WI38 (cell line): Measurements from ENCODE around the gene NUMB.
"Not testable (repeated sequence)": the region's sequence is repeated elsewhere in the genome, so short reads cannot be mapped to it uniquely, and the experiment has no call there.

ENCODE experiments used
- H3K4me3 ChIP-seq: 2 replicates; pipeline ENCODE4 v1.5.1; 2011; ENCODE audit warnings: low read depth, mild to moderate bottlenecking, control low read depth, low read length
- CTCF ChIP-seq: IDR thresholded peaks from 2 replicates; pipeline ENCODE4 v1.5.1; 2012; ENCODE audit warnings: low read depth, mild to moderate bottlenecking, control low read depth, low read length

The NUMB gene

GRCh38 chr14:73418227-73418626, 40.1 kb downstream of the NUMB start:
- TF ChIP-seq CTCF: no peak
- H3K4me3 ChIP-seq: no peak overlapping the region

GRCh38 chr14:73406248-73406647, 52.1 kb downstream of the NUMB start:
- H3K4me3 ChIP-seq: not testable (repeated sequence)

- no peak overlapping the region for H3K4me3 ChIP-seq
- no peak for TF ChIP-seq CTCF
Observed at GRCh38 chr14:73403181-73403752, 55.1 kb downstream of the NUMB start.

- H3K4me3 ChIP-seq: no peak overlapping the region
- no peak for TF ChIP-seq CTCF
Observed at GRCh38 chr14:73402579-73402978, 55.8 kb downstream of the NUMB start.

- H3K4me3 ChIP-seq: no peak overlapping the region
- TF ChIP-seq CTCF: no peak
Observed at GRCh38 chr14:73397810-73398209, 60.5 kb downstream of the NUMB start.

- H3K4me3 ChIP-seq: no peak overlapping the region
- no peak for TF ChIP-seq CTCF
Observed at GRCh38 chr14:73394317-73394716, 64.0 kb downstream of the NUMB start.

- H3K4me3 ChIP-seq: no peak overlapping the region
- no peak for TF ChIP-seq CTCF
Observed at GRCh38 chr14:73393375-73393774, 65.0 kb downstream of the NUMB start.
